Right renal pelvis (tissue), 4 donors: ENCODE measurements around the gene NLGN1. TPM values are rescaled to one million over a fixed set of nuclear protein-coding genes. Genes with fewer than 3 reads are reported as not detected.

Experiments used
- DNase-seq, 4 donors: peaks; one replicate each; pipeline ENCODE4 v3.0.0-alpha.2; 2013; ENCODE audit warnings: low read depth in 4 of 4, low spot score in 3 of 4, missing footprints in 1 of 4
- polyA plus RNA-seq, 4 donors: library from polyadenylated mRNA; unstranded; fragments of 120-200 nt; gene quantifications; one replicate each; pipeline ENCODE4 v1.2.1, GENCODE V29; 2013; ENCODE audit not compliant: insufficient read length in 4 of 4

NLGN1 gene
- polyA plus RNA-seq, 4 donors = 1.8 to 3.8 (median 3.0) TPM

- no peak for DNase-seq
These were observed 724.9 kb downstream of the NLGN1 start for GRCh38 chr3:174122411-174122810.

GRCh38 chr3:174125267-174125824 is 727.8 kb downstream of the NLGN1 start:
- peak in 3 of 4 donors; percentile 3 to 17 (median 6) for DNase-seq

DNA sequence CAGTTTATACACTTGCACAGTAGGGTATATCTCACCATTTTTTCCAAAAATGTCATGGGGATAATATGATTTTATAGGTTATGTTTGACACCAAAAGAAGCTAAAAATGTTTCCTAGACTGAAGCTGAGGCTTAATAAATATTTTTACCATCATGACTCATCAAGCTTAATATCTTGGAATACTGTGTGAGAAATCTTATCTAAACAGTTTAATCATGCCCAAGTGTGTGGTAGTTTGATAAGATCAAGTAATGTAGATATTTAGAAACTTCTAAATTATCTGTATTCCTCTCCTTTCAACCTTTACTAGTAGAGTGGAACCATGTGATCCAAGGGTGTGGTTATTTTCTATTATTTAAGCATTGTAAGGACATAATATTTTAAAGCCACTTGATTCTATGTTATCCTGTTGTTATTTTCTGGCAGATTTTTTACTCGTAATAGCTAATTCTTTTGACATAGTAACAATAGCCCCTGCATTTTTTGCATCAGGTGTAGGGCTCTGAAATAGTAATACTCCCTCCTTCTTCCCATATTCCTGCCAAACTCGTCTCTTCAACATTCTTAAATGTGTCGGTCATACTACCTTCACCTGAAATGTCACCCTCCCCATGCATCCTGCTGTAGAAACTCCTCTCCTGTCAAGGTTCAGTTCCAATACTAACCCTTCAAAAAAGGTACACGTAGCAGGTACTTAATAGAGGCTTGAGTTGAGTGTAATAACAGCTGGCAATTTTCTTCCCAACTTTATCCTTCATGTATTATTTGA is 729.6 kb downstream of the NLGN1 start:
- no peak for DNase-seq

DNA sequence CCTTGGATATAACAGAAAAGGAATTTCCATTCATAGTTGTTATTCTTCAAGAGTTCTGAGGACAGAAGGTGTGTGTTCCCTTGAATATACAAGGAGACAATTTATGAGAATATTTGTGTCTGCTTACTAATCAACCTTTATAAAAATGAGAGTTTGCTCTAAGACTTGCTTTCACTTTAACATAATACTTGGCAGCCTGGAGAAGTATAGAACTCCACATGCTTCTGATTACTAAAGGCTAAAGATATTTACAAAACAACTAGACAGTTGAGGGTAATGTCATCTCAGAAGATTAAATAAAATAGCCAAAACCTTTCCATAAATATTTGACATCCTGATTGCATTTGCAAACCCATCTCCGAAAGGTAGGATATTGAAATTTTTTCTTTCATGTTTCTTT is 734.5 kb downstream of the NLGN1 start:
- DNase-seq = no peak

GRCh38 chr3:174132421-174133042 is 735.0 kb downstream of the NLGN1 start:
- no peak for DNase-seq

DNA sequence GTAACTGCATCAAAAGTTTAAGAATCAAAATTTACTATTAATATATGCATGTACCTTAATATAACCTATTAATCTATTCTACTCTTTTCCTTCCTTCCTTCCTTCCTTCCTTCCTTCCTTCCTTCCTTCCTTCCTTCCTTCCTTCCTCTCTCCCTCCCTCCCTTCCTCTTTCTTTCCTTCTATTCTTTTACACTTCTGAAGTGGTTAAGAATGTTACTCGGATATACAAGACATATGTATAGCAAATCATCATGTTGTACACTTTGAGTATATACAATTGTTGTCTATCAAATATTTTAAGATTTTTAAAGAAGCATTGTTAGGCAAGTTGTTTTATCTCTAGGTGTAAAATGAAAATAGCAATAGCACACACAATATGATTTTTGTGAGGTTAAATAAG is 748.5 kb downstream of the NLGN1 start:
- no peak for DNase-seq

- no peak for DNase-seq
These were observed 750.3 kb downstream of the NLGN1 start for GRCh38 chr3:174147798-174148197.

- DNase-seq = no peak
These were observed 756.3 kb downstream of the NLGN1 start for GRCh38 chr3:174153871-174154270.

DNA sequence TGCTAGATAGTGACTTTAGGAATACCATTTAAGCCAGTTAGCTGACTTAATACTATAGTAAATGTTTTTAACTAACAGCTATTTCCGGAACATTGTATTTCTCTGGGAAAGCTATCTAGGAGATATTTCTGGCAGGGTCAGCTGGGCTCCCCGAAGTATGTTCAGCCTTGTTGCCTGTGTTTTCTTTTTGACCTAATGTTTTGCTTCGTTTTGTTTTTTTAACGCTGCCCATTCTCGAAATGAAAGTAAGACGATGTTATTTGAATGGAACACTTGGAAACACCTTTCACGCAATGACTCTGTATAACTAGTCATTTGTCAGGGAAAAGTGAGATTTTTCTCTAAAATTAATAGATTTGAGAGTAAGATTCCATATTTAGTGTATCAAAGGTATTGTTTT is 758.7 kb downstream of the NLGN1 start:
- DNase-seq = no peak

- DNase-seq = no peak
These were observed 761.1 kb downstream of the NLGN1 start for GRCh38 chr3:174158674-174159073.

DNA sequence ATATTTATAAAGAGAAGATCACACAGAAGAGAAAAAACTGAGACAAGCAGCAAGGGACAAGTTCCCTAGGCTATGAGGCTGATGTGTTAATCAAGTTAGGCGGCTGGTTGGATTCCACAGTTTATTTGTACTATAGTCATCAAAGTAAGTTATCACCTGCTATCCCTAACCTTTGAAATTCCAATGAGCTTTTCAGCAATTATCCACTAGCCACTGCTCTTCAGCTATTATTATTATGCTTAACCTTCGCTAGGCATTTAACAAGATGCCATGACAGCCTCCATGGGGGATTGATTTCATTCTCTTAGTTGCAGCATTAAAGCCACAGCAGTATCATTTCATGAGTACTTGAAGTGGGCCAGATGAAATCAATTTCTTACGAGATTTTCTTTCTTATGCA is 762.1 kb downstream of the NLGN1 start:
- no peak for DNase-seq

DNA sequence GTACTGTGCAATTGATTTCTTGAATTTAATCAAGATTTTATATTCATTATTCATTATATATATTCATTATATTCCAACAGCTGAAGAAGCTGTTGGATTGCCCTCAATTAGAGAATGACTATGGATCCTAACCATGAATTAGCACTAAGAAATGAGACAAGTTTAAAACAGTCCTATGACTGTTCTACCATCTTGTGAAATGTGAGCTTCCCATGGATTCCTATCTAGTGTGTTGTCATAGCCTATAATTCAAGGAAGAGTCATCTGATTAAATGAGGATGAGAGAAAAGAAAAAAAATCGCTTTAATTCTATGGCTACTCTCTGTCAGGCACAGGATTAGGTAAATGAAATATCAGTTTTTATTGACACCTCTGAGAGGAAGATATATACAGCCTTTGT is 765.0 kb downstream of the NLGN1 start:
- no peak for DNase-seq

- DNase-seq = no peak
These were observed 770.5 kb downstream of the NLGN1 start for GRCh38 chr3:174168026-174168425.

- no peak for DNase-seq
These were observed 771.2 kb downstream of the NLGN1 start for GRCh38 chr3:174168538-174169254.

DNA sequence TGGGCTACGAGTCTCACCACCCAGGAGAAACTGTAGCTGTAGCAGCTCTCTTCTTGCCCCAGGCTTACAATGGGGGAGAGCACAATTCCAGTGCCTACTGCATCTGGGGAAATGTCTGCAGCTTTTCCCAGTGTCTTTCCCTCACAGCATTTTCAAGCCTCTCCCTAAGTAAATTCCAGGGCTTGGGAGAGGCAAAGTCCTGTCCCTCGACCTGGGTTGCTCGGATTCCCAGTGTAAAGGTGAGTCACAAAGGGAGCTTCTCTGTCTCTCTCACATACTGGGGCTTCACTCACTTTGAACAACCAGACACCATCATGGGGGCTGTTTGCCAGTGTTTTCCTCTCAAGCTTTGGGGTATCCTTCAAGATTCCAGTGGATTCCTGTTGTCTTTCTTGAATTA is 772.2 kb downstream of the NLGN1 start:
- DNase-seq = no peak

- no peak for DNase-seq
These were observed 772.7 kb downstream of the NLGN1 start for GRCh38 chr3:174170248-174170647.

DNA sequence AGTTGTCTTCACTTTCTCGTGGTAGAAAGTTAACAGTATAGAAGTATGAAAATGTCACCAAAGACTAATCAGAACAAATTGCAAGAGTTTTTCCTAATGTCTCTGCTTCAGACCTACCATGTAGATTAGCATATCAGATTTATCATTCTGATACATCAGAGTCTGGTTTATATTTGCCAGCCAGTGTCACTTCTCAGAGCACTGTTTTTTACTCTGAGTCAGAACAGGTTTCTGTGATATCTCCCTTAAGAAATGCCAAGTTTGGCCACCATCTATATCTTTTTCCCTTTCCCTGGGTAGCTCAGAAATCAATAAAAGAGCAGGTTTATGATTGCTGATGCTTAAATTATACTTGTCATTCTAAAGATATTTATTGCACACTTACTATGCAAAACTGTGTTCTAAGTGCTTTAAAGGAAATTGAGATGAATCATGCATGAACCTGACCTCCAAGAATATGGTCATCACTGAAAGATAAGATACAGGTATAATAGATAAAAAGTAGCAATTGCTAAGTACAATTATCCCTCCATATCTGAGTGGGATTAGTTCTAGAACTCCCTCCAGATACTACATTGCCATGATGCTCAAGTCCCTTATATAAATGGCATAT is 788.9 kb downstream of the NLGN1 start:
- no peak for DNase-seq

DNA sequence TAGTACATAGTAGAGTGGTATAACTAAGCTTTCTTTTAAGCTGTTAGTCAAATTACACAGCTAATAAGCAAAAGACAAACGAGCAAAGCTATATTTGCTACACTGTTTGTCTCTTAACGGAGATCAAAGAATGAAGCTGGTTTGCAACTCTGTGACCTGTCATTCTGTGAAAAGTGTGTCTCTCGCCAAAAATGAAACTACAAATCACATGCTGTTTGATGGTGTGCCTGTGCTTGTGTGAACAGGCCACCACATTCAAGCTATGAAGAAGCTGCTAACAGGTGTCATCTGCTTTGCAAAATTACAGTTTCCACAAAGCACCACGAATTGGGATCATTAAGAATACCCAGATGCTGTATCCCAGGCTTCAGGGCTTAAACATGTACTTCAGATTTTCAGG is 793.8 kb downstream of the NLGN1 start:
- DNase-seq = no peak

GRCh38 chr3:174191895-174192294 is 794.4 kb downstream of the NLGN1 start:
- DNase-seq = no peak

GRCh38 chr3:174192471-174192870 is 794.9 kb downstream of the NLGN1 start:
- no peak for DNase-seq

GRCh38 chr3:174193604-174194003 is 796.1 kb downstream of the NLGN1 start:
- DNase-seq = no peak
